Activated CD4-positive, alpha-beta T cell treated with anti-CD3 and anti-CD28 coated beads, Interleukin-2, amount 10 ng/mL, durations not matched to agents 24 days and 14 days (primary cell): Measurements from ENCODE around the gene COX4I1. TPM values are rescaled to one million over a fixed set of nuclear protein-coding genes. Genes with fewer than 3 reads are reported as not detected.
"Not testable (repeated sequence)": the region's sequence is repeated elsewhere in the genome, so short reads cannot be mapped to it uniquely, and the experiment has no call there.

Experiments used
- DNase-seq: peaks from one replicate; pipeline ENCODE4 v3.0.0; 2022
- H3K27ac Mint-ChIP-seq: one replicate; pipeline ENCODE4 v1.8.0; 2022; ENCODE audit warnings: mild to moderate bottlenecking, mixed read lengths
- H3K27me3 Mint-ChIP-seq: one replicate; pipeline ENCODE4 v1.8.0; 2022; ENCODE audit warnings: mixed read lengths
- H3K36me3 Mint-ChIP-seq: one replicate; pipeline ENCODE4 v1.8.0; 2022; ENCODE audit warnings: low read depth, mild to moderate bottlenecking, mixed read lengths
- H3K4me1 Mint-ChIP-seq: one replicate; pipeline ENCODE4 v1.8.0; 2021; ENCODE audit warnings: mixed read lengths
- H3K4me3 Mint-ChIP-seq: one replicate; pipeline ENCODE4 v1.8.0; 2022; ENCODE audit warnings: mild to moderate bottlenecking, moderate library complexity, mixed read lengths
- H3K9me3 Mint-ChIP-seq: one replicate; pipeline ENCODE4 v1.8.0; 2021; ENCODE audit warnings: mixed read lengths
- intact Hi-C: fragments of 100-400 bp; cut with micrococcal nuclease; formaldehyde crosslinking; loops from one replicate; pipeline ENCODE4 v1.15.1; 2023
- total RNA-seq: library from RNA; stranded (reverse); gene quantifications from 2 replicates; pipeline ENCODE4 v1.2.3, GENCODE V29; 2022

Gene COX4I1
- total RNA-seq, 1 donor from 2014 or later, result 569 TPM

DNA sequence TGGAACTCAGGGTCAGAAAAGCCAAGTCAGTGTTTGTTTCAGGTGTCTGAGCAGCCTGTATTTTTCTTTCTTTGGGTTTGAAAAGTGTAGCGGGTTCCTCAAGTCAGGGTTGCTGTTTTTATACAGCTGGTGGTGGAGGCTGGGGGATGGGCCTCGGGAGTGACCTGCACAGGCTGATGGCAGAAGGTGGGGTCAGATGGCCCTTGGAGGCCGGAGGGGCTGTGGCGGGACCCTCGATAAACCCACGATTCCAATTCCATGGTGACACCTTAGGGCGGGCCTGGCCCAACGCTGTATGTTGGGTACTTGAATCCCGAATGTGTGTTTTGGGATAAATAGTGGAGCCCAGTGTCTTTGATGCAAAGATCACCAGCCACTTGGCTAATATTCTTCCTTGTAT lies 28.7 kb downstream of the COX4I1 start:
- Mint-ChIP-seq H3K36me3 (no peaks in the 10 kb centered on the region), H3K4me3 (no peak overlapping the region), H3K4me1 (peaks cover 2% of the 10 kb centered on the region), H3K27me3 (peaks cover 29% of the 10 kb centered on the region), H3K27ac (no peak overlapping the region), H3K9me3 (peaks cover 4% of the 10 kb centered on the region)
- DNase-seq, result no peak
- intact Hi-C loops, result no loop called here

GRCh38 chr16:85829171-85829719 lies 29.8 kb downstream of the COX4I1 start:
- intact Hi-C loops, result no loop called here
- peaks cover 2% of the 10 kb centered on the region for H3K4me1 Mint-ChIP-seq
- DNase-seq, result no peak
- no peak overlapping the region for H3K4me3 Mint-ChIP-seq
- peaks cover 4% of the 10 kb centered on the region for H3K9me3 Mint-ChIP-seq
- H3K27me3 Mint-ChIP-seq, result peaks cover 29% of the 10 kb centered on the region
- H3K27ac Mint-ChIP-seq, result no peak overlapping the region
- H3K36me3 Mint-ChIP-seq, result no peaks in the 10 kb centered on the region

DNA sequence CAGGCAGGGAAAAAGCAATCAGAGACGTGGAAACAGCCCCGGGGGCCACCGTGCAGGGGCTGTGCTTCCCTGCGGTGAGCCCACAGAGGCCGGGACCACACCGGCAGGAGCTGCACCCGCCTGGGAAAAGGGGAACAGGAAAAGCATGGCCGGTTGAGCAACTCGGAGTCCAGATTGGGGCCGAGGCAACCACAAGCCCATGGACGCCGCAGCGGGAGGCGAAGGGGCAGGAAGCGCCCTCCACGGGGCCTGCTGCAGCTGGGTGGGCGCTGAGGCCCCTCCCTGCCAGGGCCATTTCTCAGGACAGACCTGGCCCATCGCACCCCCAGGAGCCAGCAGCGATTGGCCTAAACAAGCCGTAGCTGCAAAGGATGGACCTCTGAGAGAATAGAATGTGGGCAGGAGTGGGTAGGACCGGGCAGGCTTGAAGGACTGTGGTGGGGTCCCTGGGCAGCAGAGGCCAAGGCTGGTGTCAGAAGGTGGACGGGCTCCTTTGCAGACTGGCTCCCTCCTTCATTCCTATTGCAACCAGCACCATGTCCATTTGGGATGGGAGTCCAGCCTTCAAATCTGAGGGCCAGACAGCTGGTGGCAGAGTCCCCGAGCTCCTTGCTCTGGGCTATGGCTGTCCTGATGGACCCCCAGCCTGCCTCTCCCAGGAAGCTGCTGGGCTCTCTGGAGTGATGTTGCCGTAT lies 30.4 kb downstream of the COX4I1 start:
- intact Hi-C loops, result no loop called here
- Mint-ChIP-seq H3K27me3 (peaks cover 29% of the 10 kb centered on the region), H3K4me3 (no peak overlapping the region), H3K9me3 (peaks cover 4% of the 10 kb centered on the region), H3K36me3 (no peaks in the 10 kb centered on the region), H3K4me1 (peaks cover 2% of the 10 kb centered on the region), H3K27ac (no peak overlapping the region)
- no peak for DNase-seq

DNA sequence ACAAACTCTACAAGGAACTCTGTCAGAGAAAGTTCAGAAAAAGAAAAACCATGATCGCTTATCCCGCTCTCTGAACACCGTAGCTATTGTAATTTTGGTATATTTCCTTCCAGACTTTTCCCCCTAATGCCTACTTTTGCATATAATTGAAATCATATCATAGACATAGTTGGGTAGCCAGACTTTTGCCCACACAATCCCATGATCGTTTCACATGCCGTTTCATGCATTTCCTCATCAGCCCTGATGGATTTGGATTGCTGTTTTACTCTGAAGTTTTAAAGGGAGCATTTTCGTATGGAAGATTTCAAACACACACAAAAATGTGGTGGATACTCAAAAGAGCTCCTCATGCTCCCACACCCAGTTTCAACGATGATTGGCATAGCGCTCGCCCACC lies 31.3 kb downstream of the COX4I1 start:
- Mint-ChIP-seq H3K27ac (no peak overlapping the region), H3K4me1 (peaks cover 2% of the 10 kb centered on the region), H3K9me3 (peaks cover 4% of the 10 kb centered on the region), H3K27me3 (peaks cover 29% of the 10 kb centered on the region), H3K4me3 (no peak overlapping the region), H3K36me3 (no peaks in the 10 kb centered on the region)
- intact Hi-C loops, result no loop called here
- no peak for DNase-seq

DNA sequence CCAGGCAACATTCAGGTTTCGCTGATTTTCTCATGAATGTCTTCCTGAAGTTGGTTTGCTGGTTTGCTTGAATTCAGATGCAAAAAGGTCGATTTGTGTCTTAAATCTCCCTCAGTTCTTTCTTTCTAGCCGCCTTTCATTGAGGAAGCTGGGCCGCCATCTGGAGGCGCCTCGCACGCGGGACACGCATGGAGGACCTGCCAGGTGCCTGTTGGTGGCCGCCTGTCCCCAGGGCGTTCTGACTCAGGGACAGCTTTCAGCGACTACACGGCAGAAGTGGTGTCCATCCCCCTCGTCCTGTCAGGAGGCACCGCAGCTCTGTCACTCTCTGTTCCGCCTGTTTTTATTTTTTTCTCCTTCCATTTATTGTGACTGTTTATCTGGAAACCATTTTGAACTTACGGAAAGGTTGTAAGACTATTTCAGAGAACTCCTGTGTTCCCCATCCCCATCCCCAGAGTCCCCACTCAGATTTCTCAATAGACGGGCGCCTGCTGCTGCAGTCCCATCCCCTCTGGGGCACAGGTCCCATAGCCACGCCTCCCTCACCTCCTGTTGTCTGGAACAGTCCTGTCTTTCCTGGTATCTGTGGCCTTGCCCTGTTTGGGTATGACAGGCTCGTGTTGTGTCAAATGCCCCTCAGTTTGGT lies 33.2 kb downstream of the COX4I1 start:
- H3K36me3 Mint-ChIP-seq, result no peaks in the 10 kb centered on the region
- H3K4me1 Mint-ChIP-seq, result peaks cover 2% of the 10 kb centered on the region
- intact Hi-C loops, result no loop called here
- no peak overlapping the region for H3K27ac Mint-ChIP-seq
- H3K9me3 Mint-ChIP-seq, result peaks cover 4% of the 10 kb centered on the region
- no peak overlapping the region for H3K4me3 Mint-ChIP-seq
- peaks cover 29% of the 10 kb centered on the region for H3K27me3 Mint-ChIP-seq
- DNase-seq, result no peak

DNA sequence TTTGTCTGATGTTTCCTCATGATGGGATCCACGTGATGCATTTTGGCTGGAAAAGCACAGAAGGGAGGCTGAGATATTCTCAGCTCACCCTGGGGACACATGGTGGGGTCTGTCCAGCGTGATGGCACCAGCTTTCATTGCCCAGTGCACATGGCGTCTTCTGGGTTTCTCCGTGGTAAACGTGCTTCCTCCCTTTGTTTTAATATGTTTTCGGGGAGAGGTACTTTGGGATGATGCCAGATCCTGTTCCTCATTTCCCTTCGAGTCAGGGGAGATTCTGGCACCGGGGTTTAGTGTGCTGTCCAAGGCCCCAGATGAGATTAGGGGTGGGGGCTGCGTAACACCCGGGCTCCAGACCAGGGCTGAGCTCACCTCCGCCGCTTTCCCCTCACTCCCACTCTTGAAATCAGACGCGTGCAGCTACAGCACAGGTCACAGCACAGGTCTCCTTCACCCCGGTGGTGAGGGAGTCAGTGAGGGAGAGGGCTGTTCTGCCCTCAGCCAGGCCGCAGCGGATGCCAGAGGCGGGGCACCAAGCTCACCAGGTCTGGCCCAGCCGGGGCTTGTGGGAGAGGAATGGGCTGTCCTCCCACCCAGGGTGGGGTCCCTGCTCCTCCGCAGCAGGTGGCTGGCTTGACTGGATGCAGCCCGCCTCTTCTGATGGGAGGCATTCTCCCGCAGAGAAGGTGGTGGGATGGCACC lies 33.9 kb downstream of the COX4I1 start:
- H3K9me3 Mint-ChIP-seq, result peaks cover 4% of the 10 kb centered on the region
- intact Hi-C loops, result no loop called here
- peaks cover 2% of the 10 kb centered on the region for H3K4me1 Mint-ChIP-seq
- no peak for DNase-seq
- H3K36me3 Mint-ChIP-seq, result no peaks in the 10 kb centered on the region
- H3K27ac Mint-ChIP-seq, result no peak overlapping the region
- H3K4me3 Mint-ChIP-seq, result no peak overlapping the region
- H3K27me3 Mint-ChIP-seq, result peaks cover 29% of the 10 kb centered on the region

- H3K27me3 Mint-ChIP-seq, result peaks cover 21% of the 10 kb centered on the region
- H3K4me1 Mint-ChIP-seq, result no peaks in the 10 kb centered on the region
- peaks cover 4% of the 10 kb centered on the region for H3K9me3 Mint-ChIP-seq
- no peak overlapping the region for H3K4me3 Mint-ChIP-seq
- no peak overlapping the region for H3K27ac Mint-ChIP-seq
- H3K36me3 Mint-ChIP-seq, result no peaks in the 10 kb centered on the region
- intact Hi-C loops, result no loop called here
- no peak for DNase-seq
These were observed 35.2 kb downstream of the COX4I1 start for GRCh38 chr16:85834741-85835140.

GRCh38 chr16:85835227-85835751 lies 35.8 kb downstream of the COX4I1 start:
- no peak for DNase-seq
- H3K4me1 Mint-ChIP-seq, result no peaks in the 10 kb centered on the region
- no peak overlapping the region for H3K4me3 Mint-ChIP-seq
- no peaks in the 10 kb centered on the region for H3K36me3 Mint-ChIP-seq
- no peak overlapping the region for H3K27ac Mint-ChIP-seq
- peaks cover 4% of the 10 kb centered on the region for H3K9me3 Mint-ChIP-seq
- H3K27me3 Mint-ChIP-seq, result peaks cover 20% of the 10 kb centered on the region
- intact Hi-C loops, result no loop called here

GRCh38 chr16:85835956-85836705 lies 36.6 kb downstream of the COX4I1 start:
- peaks cover 4% of the 10 kb centered on the region for H3K9me3 Mint-ChIP-seq
- no peaks in the 10 kb centered on the region for H3K36me3 Mint-ChIP-seq
- no peak overlapping the region for H3K4me3 Mint-ChIP-seq
- no peak for DNase-seq
- H3K4me1 Mint-ChIP-seq, result no peaks in the 10 kb centered on the region
- peaks cover 15% of the 10 kb centered on the region for H3K27me3 Mint-ChIP-seq
- no peak overlapping the region for H3K27ac Mint-ChIP-seq
- intact Hi-C loops, result no loop called here

DNA sequence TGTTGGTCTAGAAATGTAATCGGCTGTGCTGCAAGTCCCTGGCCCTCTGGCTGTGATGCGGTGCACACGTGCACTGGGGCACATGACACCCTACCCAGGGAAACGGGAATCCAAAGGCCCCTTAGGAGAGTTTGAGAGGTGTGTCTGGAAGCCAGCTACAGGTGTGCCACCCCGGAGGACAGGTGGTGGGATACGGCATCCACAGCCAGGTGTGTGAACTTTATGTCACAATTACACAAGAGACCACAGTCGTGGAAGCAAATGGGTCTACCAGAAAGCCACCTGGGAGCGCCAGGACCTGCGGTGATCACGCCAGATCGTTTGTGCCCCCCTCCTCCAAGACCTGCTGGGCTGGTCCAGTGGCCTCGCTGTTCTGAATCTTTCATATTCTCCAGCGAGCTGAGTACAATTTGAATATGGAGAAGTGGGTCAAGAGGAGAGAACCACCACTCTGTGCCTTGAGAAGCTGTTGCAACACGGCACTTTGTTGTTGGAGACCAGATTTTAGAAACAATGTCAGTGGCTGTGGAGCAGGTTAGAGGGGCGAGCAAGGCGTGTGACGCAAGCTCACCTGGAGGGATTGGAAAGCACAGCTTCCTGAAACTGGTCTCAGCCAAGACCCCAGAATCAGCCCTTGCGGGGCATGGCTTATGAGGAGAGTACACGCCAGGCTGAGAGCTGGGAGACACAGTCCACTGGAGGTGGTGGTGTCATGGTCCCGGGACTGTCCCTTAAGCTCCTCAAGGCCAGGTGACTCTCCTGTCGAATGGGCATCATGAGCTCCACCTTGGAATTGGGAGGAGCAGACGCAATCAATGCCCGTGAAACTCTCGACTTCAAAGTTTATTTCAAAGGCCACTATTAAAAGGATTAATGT lies 37.4 kb downstream of the COX4I1 start:
- peaks cover 9% of the 10 kb centered on the region for H3K27me3 Mint-ChIP-seq
- no peak for DNase-seq
- no peak overlapping the region for H3K4me3 Mint-ChIP-seq
- H3K27ac Mint-ChIP-seq, result no peak overlapping the region
- H3K4me1 Mint-ChIP-seq, result no peaks in the 10 kb centered on the region
- H3K36me3 Mint-ChIP-seq, result no peaks in the 10 kb centered on the region
- intact Hi-C loops, result no loop called here
- peaks cover 4% of the 10 kb centered on the region for H3K9me3 Mint-ChIP-seq

DNA sequence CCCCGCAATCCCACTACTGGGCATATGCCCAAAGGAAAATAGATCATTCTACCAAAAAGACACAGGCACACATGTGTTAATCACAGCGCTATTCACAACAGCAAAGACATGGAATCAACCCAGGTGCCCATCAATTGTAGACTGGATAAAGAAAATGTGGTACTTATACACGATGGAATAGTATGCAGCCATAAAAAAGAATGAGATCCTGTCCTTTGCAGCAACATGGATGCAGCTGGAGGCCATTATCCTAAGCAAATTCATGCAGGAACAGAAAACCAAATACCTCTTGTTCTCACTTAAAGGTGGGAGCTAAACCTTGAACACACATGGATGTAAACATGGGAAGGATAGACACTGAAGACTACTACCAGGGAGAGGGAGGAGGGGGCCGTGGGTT lies 38.2 kb downstream of the COX4I1 start:
- intact Hi-C loops, H3K36me3 Mint-ChIP-seq, H3K27me3 Mint-ChIP-seq, H3K27ac Mint-ChIP-seq, H3K9me3 Mint-ChIP-seq, H3K4me1 Mint-ChIP-seq, DNase-seq, H3K4me3 Mint-ChIP-seq: not testable (repeated sequence)

- H3K4me3 Mint-ChIP-seq, result no peak overlapping the region
- no peaks in the 10 kb centered on the region for H3K9me3 Mint-ChIP-seq
- peaks cover 1% of the 10 kb centered on the region for H3K27me3 Mint-ChIP-seq
- intact Hi-C loops, result no loop called here
- H3K36me3 Mint-ChIP-seq, result no peaks in the 10 kb centered on the region
- no peaks in the 10 kb centered on the region for H3K4me1 Mint-ChIP-seq
- DNase-seq, result no peak
- H3K27ac Mint-ChIP-seq, result no peak overlapping the region
These were observed 38.9 kb downstream of the COX4I1 start for GRCh38 chr16:85838381-85838780.
